VCaP (cell line): Measurements from ENCODE around the gene GMDS.

ENCODE experiments used
- H3K27ac ChIP-seq: fragments of 450-650 bp; 2 replicates; pipeline ENCODE4 v1.5.1; 2017
- CTCF ChIP-seq: fragments of 450-650 bp; conservative IDR thresholded peaks from 2 replicates; pipeline ENCODE4 v1.5.1; 2017; ENCODE audit warnings: mild to moderate bottlenecking, moderate library complexity

The GMDS gene

GRCh38 chr6:1587546-1587945, 657.9 kb downstream of the GMDS start:
- TF ChIP-seq CTCF: no peak
- H3K27ac ChIP-seq: no peak overlapping the region

- H3K27ac ChIP-seq: no peak overlapping the region
- TF ChIP-seq CTCF: no peak
These were observed 658.4 kb downstream of the GMDS start for GRCh38 chr6:1586861-1587450.

GRCh38 chr6:1586256-1586655, 659.1 kb downstream of the GMDS start:
- no peak for TF ChIP-seq CTCF

GRCh38 chr6:1585669-1586049, 659.7 kb downstream of the GMDS start:
- no peak overlapping the region for H3K27ac ChIP-seq
- no peak for TF ChIP-seq CTCF

More at GRCh38 chr6:1586256-1586655, 659.1 kb downstream of the GMDS start:
- H3K27ac ChIP-seq: no peak overlapping the region

GRCh38 chr6:1584996-1585668, 660.3 kb downstream of the GMDS start:
- H3K27ac ChIP-seq: no peak overlapping the region
- TF ChIP-seq CTCF: no peak

- no peak for TF ChIP-seq CTCF
- no peak overlapping the region for H3K27ac ChIP-seq
These were observed 661.3 kb downstream of the GMDS start for GRCh38 chr6:1584146-1584545.

GRCh38 chr6:1581120-1581991, 664.0 kb downstream of the GMDS start:
- TF ChIP-seq CTCF: no peak
- H3K27ac ChIP-seq: no peak overlapping the region
